Measurements from ENCODE around the gene MPG.
A peak's percentile ranks its signal among the peaks of the same experiment; 100 is the strongest.
"Not testable (repeated sequence)": the region's sequence is repeated elsewhere in the genome, so short reads cannot be mapped to it uniquely, and the experiment has no call there.

The MPG gene

DNA sequence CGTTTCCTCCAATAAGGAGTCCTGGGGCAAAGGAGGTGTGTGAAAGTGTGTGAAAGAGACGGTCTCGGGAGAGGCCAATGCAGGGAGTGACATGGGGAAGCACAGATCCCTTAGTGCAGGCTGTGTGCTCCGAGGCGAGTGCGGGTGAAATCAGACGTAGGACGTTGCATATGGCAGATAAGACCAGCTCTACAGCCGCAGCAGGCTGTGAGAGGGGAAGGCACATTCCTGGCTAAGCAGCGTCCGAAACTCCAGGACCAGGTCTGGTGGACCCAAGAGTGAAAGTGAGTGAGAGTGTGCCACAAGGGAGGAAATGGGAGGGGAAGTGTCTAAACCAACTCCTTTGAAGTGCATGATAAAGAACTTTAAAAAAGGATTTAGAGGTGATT, 36.0 kb upstream of the MPG start:
- CTCF ChIA-PET: no interaction called here
- Mint-ChIP-seq H3K27me3 (no peaks in the 10 kb centered on the region), H3K9me3 (no peaks in the 10 kb centered on the region), H3K27ac (no peak overlapping the region), H3K4me1 (peaks cover 52% of the 10 kb centered on the region), H3K36me3 (peaks cover 48% of the 10 kb centered on the region), H3K4me3 (no peak overlapping the region)
- DNase-seq: no peak

DNA sequence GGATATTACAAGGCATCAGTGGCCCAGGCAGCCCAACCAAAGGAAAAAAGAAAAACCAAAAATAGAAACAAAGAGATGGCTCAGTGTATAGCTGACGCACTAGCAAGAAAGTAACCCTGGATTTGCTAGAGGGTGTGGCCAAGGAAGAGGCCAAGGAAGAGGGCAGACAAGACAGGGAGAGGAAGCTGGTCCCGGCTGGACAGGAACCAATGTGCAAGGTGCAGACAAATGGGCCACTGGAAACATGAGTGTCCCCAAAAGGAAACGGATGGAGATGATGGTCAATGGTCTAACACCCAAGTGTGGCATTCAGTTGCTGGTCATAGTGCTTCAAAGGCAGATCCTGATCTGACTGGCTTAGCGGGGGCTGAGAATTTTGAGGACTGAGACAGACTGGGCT, 35.3 kb upstream of the MPG start:
- H3K4me1 Mint-ChIP-seq: peaks cover 52% of the 10 kb centered on the region
- no peak overlapping the region for H3K4me3 Mint-ChIP-seq
- peaks cover 52% of the 10 kb centered on the region for H3K36me3 Mint-ChIP-seq
- no peak for DNase-seq
- CTCF ChIA-PET: interaction anchor here (1.0 to 1.8 kb wide), 2 partner anchors 23 to 54 kb away, joined by 3 to 4 read pairs; no protein-coding TSS in a partner anchor
- no peaks in the 10 kb centered on the region for H3K9me3 Mint-ChIP-seq
- no peak overlapping the region for H3K27ac Mint-ChIP-seq
- H3K27me3 Mint-ChIP-seq: no peaks in the 10 kb centered on the region

DNA sequence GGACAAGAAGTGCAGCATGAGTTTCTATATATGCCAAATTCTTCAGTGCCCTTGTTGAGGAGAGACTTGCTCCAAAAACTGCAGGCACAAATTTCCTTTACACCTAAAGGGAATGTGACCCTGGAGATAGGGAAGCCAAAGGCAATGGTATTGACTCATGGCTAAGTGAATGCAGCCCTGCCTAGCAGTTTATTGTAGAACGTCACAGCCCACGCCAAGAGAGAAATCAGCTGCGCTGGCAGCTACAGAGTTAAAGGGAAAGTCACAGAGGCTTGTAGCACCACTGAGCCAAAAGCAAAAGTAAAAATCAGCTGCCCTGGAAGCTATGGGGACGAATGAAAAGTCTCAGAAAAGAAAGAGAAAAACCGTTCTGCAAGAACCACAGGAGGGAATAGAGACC, 34.7 kb upstream of the MPG start:
- Mint-ChIP-seq H3K36me3 (peaks cover 56% of the 10 kb centered on the region), H3K9me3 (no peaks in the 10 kb centered on the region), H3K27ac (no peak overlapping the region), H3K4me3 (no peak overlapping the region), H3K27me3 (no peaks in the 10 kb centered on the region), H3K4me1 (peaks cover 50% of the 10 kb centered on the region)
- CTCF ChIA-PET: interaction anchor here (1.0 to 1.8 kb wide), 2 partner anchors 22 to 54 kb away, joined by 3 to 4 read pairs; no protein-coding TSS in a partner anchor
- no peak for DNase-seq

DNA sequence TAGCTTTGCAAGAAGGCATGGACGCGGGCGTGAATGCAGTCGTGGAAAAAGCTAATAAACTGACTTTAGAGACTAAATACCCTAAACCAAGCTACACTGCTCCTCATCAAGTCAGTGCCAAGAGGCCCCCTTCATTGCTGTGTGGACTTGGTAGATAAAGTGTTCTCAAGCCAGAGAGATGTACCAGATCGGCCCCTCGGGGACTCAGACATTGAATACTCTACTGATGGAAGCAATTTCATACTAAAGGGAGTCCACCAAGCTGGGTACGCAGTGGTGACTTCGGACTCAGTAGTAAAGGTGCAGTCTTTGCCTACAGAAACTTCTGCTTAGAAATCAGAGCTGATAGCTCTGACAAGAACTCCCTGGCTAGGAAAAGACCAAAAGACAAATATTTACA, 33.4 kb upstream of the MPG start:
- Mint-ChIP-seq H3K9me3 (no peaks in the 10 kb centered on the region), H3K27ac (no peak overlapping the region), H3K4me3 (no peak overlapping the region), H3K4me1 (peaks cover 36% of the 10 kb centered on the region), H3K27me3 (no peaks in the 10 kb centered on the region), H3K36me3 (peaks cover 53% of the 10 kb centered on the region)
- CTCF ChIA-PET: interaction anchor here (1.3 kb wide), 1 partner anchor 51 kb away, joined by 3 read pairs; no protein-coding TSS in a partner anchor
- no peak for DNase-seq

DNA sequence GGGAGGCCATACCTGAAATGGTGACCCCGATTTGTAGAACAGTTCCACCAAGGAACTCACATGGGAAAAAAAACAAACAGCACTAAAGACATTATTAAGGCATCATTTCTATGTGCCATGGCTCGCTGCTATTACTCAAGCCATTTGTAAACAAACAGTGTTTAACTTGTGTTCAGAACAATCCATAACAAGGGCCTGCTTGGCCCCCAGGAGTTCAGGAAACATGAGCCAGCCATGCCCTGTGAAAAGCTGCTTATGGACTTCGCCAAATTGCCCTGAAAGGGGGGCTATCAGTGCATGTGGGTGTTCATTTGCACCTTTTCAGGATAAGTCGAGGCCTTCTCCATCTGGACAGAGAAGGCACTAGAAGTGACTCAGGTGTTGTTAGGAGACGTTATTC, 32.6 kb upstream of the MPG start:
- Mint-ChIP-seq H3K4me3 (no peak overlapping the region), H3K27ac (no peak overlapping the region), H3K36me3 (peaks cover 57% of the 10 kb centered on the region), H3K4me1 (peaks cover 35% of the 10 kb centered on the region), H3K9me3 (no peaks in the 10 kb centered on the region), H3K27me3 (no peaks in the 10 kb centered on the region)
- CTCF ChIA-PET: no interaction called here
- DNase-seq: no peak

DNA sequence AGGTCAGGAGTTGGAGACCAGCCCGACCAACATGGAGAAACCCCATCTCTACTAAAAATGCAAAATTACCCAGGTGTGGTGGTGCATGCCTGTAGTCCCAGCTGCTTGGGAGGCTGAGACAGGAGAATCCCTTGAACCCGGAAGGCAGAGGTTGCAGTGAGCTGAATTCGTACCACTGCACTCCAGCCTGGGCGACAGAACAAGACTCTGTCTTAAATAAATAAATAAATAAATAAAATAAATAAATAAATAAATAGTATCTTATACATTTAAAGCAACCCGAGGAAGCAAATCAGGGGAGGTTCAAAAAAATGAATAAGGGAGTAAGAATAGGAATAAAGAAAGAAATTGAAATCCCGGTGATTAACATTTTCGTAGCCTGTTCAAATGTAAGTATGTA, 31.5 kb upstream of the MPG start:
- Mint-ChIP-seq H3K4me1 (peaks cover 40% of the 10 kb centered on the region), H3K36me3 (peaks cover 68% of the 10 kb centered on the region)
- not testable (repeated sequence) for DNase-seq, H3K27me3 Mint-ChIP-seq, H3K4me3 Mint-ChIP-seq, H3K9me3 Mint-ChIP-seq, H3K27ac Mint-ChIP-seq
- CTCF ChIA-PET: interaction anchor here (0.8 kb wide), 1 partner anchor 51 kb away, joined by 3 read pairs; no protein-coding TSS in a partner anchor

DNA sequence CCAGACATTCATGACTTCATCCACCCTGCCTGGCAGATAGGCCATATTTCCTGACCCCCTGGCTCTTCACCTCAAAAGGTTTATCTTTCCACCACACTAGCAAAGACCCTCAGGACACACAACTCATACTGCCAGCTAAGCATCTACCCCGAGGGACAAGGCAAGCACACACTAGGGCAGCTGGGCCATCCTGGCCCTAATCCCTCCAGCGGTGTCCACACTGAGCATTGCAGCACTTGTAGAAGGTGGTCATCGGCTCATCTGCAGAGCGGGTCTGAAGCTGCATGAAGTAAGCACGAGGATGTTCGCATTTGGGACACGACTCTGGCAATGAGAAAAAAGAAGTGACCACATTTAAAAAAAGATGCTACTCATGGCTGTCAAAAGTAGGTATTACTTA, 30.8 kb upstream of the MPG start:
- Mint-ChIP-seq H3K4me3 (no peak overlapping the region), H3K27me3 (no peaks in the 10 kb centered on the region), H3K27ac (no peak overlapping the region), H3K4me1 (peaks cover 38% of the 10 kb centered on the region), H3K9me3 (no peaks in the 10 kb centered on the region), H3K36me3 (peaks cover 64% of the 10 kb centered on the region)
- CTCF ChIA-PET: interaction anchor here (0.8 kb wide), 1 partner anchor 50 kb away, joined by 3 read pairs; no protein-coding TSS in a partner anchor
- DNase-seq: no peak

DNA sequence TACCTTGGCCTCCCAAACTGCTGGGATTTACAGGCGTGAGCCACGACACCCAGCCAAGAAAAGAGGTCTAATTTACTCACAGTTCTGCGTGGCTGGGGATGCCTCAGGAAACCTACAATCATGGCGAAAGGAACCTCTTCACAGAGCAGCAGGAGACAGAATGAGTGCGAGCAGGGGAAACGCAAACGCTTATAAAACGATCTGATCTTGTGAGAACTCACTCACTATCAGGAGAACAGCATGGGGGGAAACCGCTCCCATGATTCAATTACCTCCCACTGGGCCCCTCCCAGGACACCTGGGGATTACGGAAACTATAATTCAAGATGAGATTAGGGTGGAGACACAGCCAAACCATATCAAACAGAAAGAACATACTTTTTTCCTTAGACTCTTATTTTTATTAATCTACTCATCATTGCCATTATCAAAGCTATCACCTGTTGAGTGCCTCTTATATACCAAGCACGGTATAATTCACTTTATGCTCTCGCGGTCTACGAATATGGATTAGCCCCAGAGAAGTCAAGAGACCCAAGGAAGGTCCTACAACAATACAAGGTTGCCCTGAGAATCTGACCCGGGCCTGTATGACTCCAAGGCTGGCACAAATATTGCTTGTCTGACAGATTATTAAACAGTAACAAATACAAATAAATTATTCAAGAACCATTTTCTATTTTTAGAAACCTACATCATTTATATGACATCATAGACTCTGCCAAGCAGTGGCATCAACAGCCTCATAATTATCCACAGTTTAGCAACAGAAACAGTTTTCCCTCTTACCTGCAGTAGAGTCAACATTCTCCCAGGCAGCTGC, 27.0 kb upstream of the MPG start:
- Mint-ChIP-seq H3K36me3 (peaks cover 38% of the 10 kb centered on the region), H3K27me3 (no peaks in the 10 kb centered on the region), H3K4me1 (peaks cover 39% of the 10 kb centered on the region), H3K27ac (peak overlapping the region; percentile 58), H3K4me3 (peak overlapping the region; percentile 66), H3K9me3 (no peaks in the 10 kb centered on the region)
- no peak for DNase-seq
- CTCF ChIA-PET: no interaction called here

DNA sequence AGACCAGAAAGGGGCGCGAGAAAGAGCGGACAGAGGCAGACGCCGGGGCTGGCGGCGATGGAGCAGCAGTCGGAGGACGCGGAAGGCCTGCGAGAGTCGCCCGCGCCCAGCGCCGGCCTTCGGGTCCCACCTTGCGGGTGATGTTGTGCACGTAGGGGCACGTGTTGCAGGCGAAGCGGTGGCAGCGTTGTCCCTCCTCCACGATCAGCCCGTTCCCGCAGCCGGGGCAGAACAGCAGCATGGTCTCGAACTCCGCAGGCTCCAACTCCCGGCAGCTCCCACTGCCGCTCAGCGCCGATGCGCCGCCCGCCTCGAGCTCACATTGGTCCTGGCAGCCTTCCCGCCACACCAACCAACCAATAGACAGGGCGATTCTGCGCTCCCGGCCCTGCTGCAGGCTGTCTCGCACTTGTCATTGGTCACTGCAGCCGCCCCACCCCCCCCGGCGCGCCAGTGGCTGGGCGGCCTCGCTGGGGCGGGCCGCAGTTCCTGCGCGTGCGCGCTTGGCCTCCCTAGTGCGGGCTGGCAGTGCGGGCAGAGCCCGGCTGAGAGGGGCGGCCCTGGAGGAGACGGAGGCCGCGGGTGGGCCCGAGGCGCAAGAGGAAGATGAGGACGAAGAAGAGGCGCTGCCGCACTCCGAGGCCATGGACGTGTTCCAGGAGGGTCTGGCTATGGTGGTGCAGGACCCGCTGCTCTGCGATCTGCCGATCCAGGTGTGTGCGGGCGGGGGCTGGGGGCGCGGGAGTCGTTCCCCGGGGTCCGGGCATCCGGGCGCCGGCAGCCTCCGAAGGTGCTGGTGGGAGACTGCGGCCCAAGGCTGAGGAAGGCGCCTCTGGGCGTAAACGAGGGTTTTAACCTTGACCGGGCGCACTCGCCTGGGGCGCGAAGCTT, 24.4 kb upstream of the MPG start, which contains the start of the genes POLR3K and SNRNP25:
Gene POLR3K (minus strand): TSS at position 263 of the 891 bp plus-strand sequence. CDS start 22 bp downstream, at position 241.
Gene SNRNP25 (plus strand): TSS at position 483 of the 891 bp plus-strand sequence. CDS start 189 bp downstream, at position 672.
- Mint-ChIP-seq H3K4me3 (peak within 1 kb of the TSS; percentile 92), H3K27me3 (no peaks in the 10 kb centered on the region), H3K27ac (peak within 1 kb of the TSS; percentile 88), H3K4me1 (peaks cover 38% of the 10 kb centered on the region), H3K9me3 (no peaks in the 10 kb centered on the region), H3K36me3 (peaks cover 34% of the 10 kb centered on the region)
- CTCF ChIA-PET: interaction anchor here (1.5 to 2.2 kb wide), 3 partner anchors 9 to 43 kb away, joined by 4 to 11 read pairs (median 7); no protein-coding TSS in a partner anchor
- peak; percentile 99 for DNase-seq

DNA sequence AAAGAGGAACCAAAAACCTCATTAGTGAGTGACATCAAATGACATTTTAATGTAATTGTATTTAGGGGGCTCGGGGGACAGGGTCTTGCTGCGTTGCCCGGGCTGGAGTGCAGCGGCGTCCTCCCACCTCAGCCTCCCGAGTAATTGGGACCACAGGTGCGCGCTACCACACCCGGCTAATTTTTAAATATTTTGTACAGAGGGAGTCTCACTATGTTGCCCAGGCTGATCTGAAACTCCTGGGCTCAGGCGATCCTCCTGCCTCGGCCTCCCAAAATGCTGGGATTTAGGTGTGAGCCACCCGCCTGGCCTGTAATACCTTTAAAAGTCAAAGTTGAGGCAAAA, 23.8 kb upstream of the MPG start:
- Mint-ChIP-seq H3K4me1 (peaks cover 38% of the 10 kb centered on the region), H3K27me3 (no peaks in the 10 kb centered on the region), H3K4me3 (peak overlapping the region; percentile 92), H3K36me3 (peaks cover 32% of the 10 kb centered on the region), H3K27ac (peak overlapping the region; percentile 88), H3K9me3 (no peaks in the 10 kb centered on the region)
- CTCF ChIA-PET: interaction anchor here (1.6 to 2.2 kb wide), 2 partner anchors 11 to 43 kb away, joined by 7 to 11 read pairs; no protein-coding TSS in a partner anchor
- DNase-seq: no peak

DNA sequence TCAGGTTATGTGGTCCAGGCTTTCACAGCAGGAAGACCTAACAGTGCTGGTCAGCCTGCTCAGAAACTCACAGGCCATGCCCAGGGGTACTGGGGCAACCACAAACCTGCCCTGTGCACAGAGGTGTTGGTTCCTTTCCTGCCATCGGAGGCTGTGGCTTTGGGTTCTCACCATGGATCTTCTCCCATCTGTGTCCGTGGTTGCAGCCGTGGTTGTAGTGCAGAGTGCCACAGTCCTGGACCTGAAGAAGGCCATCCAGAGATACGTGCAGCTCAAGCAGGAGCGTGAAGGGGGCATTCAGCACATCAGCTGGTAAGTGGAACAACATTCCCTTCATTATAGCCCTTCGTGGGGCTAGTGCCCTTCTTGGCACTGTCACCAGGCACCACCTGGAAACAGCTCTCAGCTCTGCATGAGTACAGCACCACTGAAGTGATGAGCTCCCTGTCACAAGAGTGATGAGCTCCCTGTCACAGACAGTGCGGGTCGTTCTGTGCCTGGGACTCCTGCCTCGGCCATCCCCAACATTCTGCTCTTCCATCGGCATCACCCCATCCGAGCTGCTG, 22.4 kb upstream of the MPG start:
- H3K27me3 Mint-ChIP-seq: no peaks in the 10 kb centered on the region
- peaks cover 33% of the 10 kb centered on the region for H3K4me1 Mint-ChIP-seq
- peaks cover 26% of the 10 kb centered on the region for H3K36me3 Mint-ChIP-seq
- peak overlapping the region; percentile 52 for H3K4me3 Mint-ChIP-seq
- no peak for DNase-seq
- CTCF ChIA-PET: interaction anchor here (1.8 kb wide), 1 partner anchor 41 kb away, joined by 13 read pairs; no protein-coding TSS in a partner anchor
- H3K9me3 Mint-ChIP-seq: no peaks in the 10 kb centered on the region
- H3K27ac Mint-ChIP-seq: peak overlapping the region; percentile 13

DNA sequence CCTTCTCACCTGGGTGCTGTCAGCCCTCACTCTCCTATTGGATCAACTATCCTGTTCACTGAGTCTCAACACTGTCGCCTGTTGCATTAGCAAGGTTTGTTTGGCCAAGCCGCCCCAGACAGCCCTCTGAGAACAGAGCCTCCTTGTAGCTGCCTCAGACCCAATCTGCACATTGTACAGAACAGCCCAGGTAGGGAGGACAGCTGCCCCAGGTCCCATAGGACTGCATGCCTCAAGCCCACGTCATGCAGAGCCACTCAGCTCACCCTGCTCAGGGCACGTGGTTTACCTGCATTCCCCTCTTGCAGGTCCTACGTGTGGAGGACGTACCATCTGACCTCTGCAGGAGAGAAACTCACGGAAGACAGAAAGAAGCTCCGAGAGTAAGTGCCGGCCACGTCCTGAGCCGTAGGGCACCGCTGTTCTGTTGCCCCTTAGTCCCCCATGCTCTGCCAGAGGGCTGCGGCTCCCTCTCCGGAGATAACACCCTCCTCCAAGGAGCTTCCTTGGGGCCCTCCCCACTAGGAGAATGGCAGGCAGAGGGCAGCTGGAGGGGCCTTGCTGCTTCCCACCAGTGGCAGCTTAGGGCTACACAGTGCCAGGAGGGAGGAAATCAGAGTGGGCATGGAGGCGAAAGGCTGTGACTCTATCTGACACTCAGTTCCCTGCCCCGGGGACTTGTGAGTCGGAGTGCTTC, 21.6 kb upstream of the MPG start:
- H3K36me3 Mint-ChIP-seq: peaks cover 18% of the 10 kb centered on the region
- peaks cover 26% of the 10 kb centered on the region for H3K4me1 Mint-ChIP-seq
- H3K9me3 Mint-ChIP-seq: no peaks in the 10 kb centered on the region
- DNase-seq: no peak
- CTCF ChIA-PET: interaction anchor here (1.4 to 1.8 kb wide), 2 partner anchors 9 to 40 kb away, joined by 7 to 13 read pairs; no protein-coding TSS in a partner anchor
- H3K27me3 Mint-ChIP-seq: no peaks in the 10 kb centered on the region
- no peak overlapping the region for H3K4me3 Mint-ChIP-seq
- H3K27ac Mint-ChIP-seq: no peak overlapping the region

DNA sequence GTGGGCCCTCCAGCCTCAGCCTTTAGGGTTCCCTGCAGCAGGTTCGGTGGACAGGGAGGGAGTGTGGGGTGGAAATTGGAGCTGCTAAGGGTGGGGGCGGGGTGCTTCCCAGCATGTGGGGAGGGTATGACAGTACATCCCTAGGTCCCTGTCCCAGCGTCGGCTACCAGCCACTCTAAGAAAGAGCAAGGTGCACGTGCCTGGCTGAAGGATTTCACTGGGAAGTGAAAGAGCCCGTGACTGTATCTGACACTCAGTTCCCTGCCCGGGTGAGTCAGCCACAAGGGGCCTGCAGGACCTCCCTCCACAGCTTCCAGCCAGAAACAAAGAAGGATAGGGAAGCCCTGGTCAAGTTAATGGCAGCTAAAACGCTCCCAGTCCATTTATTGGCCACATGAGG, 20.3 kb upstream of the MPG start:
- CTCF ChIA-PET: interaction anchor here (0.7 kb wide), 1 partner anchor 39 kb away, joined by 3 read pairs; no protein-coding TSS in a partner anchor
- H3K9me3 Mint-ChIP-seq: no peaks in the 10 kb centered on the region
- H3K4me3 Mint-ChIP-seq: no peak overlapping the region
- peaks cover 19% of the 10 kb centered on the region for H3K4me1 Mint-ChIP-seq
- no peak overlapping the region for H3K27ac Mint-ChIP-seq
- no peak for DNase-seq
- H3K27me3 Mint-ChIP-seq: no peaks in the 10 kb centered on the region
- H3K36me3 Mint-ChIP-seq: peaks cover 16% of the 10 kb centered on the region
